ENCODE results near the gene UBE2O.

Gene UBE2O

GRCh38 chr17:76415786-76416185, 37.2 kb downstream of the UBE2O start:
- DNase-seq (ENCODE audit: low read depth), result no peak
- TF ChIP-seq CTCF (conservative IDR thresholded peaks at IDR 0.05; ENCODE audit: low read depth, low read length), result no peak

GRCh38 chr17:76414334-76415295, 38.3 kb downstream of the UBE2O start:
- no peak for DNase-seq (ENCODE audit: low read depth)
- no peak overlapping the region for H3K4me3 ChIP-seq (ENCODE audit: low read length)
- TF ChIP-seq CTCF (conservative IDR thresholded peaks at IDR 0.05; ENCODE audit: low read depth, low read length), result no peak

More at GRCh38 chr17:76415786-76416185, 37.2 kb downstream of the UBE2O start:
- no peak overlapping the region for H3K4me3 ChIP-seq (ENCODE audit: low read length)

GRCh38 chr17:76411247-76411646, 41.7 kb downstream of the UBE2O start:
- no peak overlapping the region for H3K4me3 ChIP-seq (ENCODE audit: low read length)
- DNase-seq (ENCODE audit: low read depth), result no peak
- TF ChIP-seq CTCF (conservative IDR thresholded peaks at IDR 0.05; ENCODE audit: low read depth, low read length), result no peak

GRCh38 chr17:76410328-76410965, 42.5 kb downstream of the UBE2O start:
- no peak for TF ChIP-seq CTCF (conservative IDR thresholded peaks at IDR 0.05; ENCODE audit: low read depth, low read length)
- no peak overlapping the region for H3K4me3 ChIP-seq (ENCODE audit: low read length)
- no peak for DNase-seq (ENCODE audit: low read depth)

- H3K4me3 ChIP-seq (ENCODE audit: low read length), result no peak overlapping the region
- TF ChIP-seq CTCF (conservative IDR thresholded peaks at IDR 0.05; ENCODE audit: low read depth, low read length), result peak; percentile 97
- DNase-seq (ENCODE audit: low read depth), result no peak
Observed at GRCh38 chr17:76408037-76408849, 44.7 kb downstream of the UBE2O start.

GRCh38 chr17:76407509-76407908, 45.4 kb downstream of the UBE2O start:
- no peak for TF ChIP-seq CTCF (conservative IDR thresholded peaks at IDR 0.05; ENCODE audit: low read depth, low read length)
- H3K4me3 ChIP-seq (ENCODE audit: low read length), result no peak overlapping the region
- no peak for DNase-seq (ENCODE audit: low read depth)
